GM21528 (cell line): ENCODE measurements around the gene CRY2.
"Not testable (repeated sequence)": the region's sequence is repeated elsewhere in the genome, so short reads cannot be mapped to it uniquely, and the experiment has no call there.

ENCODE experiments used
- ATAC-seq: cut with Tn5 transposase; IDR thresholded peaks from one replicate; pipeline ENCODE4 v1.9.1; 2021; ENCODE audit warnings: mild to moderate bottlenecking, moderate library complexity; ENCODE audit not compliant: unreplicated experiment, low FRiP score

The CRY2 gene

DNA sequence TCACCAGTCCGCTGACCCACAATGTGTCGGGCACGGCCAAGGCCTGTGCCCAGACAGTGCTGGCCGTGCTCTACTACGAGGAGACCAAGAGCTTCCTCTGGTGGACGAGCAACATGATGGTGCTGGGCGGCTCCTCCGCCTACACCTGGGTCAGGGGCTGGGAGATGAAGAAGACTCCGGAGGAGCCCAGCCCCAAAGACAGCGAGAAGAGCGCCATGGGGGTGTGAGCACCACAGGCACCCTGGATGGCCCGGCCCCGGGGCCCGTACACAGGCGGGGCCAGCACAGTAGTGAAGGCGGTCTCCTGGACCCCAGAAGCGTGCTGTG is 36.2 kb upstream of the CRY2 start:
- no peak for ATAC-seq

DNA sequence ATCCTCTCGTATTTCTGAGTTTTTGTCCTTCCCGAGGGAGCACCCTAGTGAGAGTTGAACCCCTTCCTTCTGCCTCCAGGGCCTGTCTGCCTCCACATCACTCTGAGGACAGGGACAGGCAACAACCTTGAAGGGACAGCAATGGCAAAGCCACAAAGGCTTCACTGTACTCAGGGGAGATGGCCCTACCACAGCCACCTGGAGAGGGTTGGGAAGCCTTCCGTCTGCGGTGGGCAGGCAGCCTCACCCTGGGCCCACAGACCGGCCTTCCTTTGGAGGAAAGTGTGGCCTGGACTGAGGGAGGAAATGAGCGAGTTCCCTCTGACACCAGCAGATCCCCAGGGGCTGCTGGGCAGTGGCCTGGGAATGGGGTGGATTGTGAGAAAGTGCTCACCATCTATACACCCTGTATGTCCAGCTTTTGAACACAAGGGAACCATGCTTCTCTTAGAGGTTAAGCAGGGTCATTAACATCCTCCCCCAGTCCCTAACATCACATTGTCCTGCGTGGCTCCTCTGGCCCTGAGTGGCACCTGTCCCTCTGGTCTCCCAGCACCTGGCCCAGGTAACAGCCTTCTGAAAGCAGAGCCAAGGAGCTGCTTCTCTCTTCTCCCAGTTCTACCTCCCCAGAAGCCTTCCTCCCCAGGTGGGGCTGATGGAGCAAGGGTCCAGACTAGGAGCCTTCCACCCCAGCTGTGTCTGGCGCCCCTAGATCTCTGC is 35.5 kb upstream of the CRY2 start:
- ATAC-seq = no peak

DNA sequence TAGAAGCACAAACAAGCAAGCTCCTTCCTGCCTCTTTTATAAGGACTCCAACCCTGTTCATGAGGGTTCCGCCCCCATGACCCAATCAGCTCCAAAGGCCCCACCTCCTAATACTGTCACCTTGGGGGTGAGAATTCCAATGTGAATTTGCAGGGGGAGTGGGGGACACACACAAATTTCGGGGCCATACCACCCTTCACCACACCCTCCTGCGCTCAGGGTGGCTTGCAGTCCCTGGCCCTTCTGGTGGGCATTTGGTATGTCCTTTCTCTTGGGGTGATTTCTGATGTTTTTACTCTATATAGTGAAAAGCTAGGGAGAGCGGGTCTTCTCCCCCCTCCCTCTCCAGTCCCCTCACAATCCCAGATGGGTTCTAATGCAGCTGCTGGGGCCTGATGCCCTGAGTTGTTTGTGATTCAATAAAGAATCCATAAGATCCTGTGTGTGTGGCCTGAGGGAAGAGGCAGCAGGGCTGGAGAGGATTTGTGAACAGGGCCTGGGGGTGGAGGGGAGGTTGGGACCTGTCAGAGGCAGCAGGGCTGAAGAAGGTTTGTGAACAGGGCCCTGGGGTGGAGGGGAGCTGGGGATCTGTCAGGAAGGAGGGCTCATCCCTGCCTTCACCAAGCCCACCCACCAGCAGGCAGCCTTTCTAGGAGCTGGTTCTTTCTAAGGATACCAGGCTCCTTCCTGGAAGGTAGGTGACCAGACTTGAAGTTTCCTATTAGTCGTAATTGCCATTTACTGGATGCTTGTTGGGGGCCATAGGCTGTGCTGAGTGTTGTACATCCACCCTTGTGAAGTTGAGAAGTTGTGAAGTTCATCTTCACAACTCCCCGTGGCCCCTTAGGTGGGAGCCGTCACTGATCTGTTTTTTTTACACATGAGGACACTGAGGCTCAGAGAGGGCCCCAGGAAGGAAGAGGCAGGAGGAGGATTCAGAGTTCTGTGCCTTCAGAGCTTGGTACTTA is 34.4 kb upstream of the CRY2 start:
- ATAC-seq = no peak

DNA sequence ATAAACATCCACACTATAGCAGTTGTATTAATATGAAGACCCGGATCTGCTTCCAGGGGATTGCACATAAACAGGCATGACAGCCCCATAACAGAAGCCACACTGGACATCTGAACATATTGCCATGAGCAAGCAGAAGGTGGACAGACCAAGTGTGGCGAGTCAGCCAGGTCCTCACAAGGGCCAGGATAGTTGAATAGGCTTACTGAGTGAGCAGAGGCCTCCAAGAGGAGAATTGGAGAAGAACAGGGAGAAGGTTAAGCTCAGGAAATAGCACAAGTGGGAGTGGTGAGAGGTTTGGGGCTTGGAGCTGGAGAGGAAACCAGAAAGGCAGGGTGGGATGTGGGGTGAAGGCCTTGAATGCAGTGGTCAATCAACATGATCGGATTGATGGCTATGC is 31.5 kb upstream of the CRY2 start:
- ATAC-seq = no peak

DNA sequence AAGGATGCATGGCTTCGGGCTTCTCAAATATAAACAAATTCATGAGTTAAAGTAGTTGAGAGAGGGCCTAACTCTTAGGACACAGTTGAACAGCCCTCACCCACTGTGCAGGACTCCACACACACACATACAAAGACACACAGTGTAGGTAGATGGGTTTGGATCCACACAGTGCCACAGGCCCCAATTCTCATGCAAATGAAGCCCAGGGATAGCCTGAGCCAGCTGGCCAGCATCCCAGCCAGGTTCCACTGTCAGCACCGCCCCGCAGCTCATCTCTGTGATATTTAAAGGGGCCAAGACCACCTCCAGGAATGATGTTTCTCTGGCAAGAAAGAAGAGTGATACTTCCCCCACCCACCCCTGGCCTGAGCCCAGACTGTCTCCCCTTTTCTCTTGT is 30.7 kb upstream of the CRY2 start:
- ATAC-seq = no peak

DNA sequence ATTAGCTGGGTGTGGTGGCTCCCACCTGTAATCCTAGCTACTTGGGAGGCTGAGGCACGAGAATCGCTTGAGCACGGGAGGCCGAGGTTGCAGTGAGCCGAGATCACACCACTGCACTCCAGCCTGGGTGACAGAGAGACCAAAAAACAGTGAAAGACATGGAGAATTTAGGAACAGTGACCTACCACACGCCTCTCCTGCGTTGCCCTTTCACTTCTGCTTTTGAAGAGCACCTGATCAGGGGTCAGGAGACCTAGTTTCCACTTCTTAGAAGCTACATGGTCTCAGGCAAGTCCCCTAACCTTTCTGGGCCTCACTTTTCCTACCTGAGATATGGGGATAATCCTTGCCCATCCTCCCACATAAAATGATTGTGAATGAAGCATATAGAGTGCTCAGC is 30.1 kb upstream of the CRY2 start:
- ATAC-seq = peak; percentile 62

DNA sequence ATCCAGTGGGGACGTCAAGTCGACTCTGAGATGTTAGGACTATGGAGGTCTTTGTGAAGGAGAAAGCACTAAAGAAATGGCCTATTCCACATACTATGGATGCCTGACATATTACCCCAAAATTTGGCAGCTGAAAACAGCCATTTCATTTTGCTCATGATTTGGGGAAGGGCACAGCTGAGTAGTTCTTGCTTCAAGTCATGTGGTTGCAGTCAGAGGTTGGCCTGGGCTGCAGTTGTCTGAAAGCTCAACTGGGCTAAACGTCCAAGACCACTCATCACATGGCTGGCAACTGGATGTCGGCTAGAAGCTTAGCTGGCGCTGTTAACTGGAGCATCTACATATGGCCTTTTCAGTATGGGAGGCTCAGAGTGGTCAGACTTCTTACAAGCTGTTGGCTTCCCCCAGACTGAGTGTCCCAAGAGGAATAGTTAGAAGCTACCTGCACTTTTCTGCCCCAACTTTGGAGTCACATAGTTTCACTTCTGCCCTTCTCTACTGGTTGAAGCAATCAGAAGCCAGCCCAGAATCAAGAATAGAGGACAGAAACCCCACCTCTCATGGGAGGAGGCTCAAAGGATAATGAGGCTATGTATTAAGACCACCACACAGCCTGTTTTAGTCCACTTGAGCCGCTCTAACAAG is 28.2 kb upstream of the CRY2 start:
- ATAC-seq = no peak

DNA sequence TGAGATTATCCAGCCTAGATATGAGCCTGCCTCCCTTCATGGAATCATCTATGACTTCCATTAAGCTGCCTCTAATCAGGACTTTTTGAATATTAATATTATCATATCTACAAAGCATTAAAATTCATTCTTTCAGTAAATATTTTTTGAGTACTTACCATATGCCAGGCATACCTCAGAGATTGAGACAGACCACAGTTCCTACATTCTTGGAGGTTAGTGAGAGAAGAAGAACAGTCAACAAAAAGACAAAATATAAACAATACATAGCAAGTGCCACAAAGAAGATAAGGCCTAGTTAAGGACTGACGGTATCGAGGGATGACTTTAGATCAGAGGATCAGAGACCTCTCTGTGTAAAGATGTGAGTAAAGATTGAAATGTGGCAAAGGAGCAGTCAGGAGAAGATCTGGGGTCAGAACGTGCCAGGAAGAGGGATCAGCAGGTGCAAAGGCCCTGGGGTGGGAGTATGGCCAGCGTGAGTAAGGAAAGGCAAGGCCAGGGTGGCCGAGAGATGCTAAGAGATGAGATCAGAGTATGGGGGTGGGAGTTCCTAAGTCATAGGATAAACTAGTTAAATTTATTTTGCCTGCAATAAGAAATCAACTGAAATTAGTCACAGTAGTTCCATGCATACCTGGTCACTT is 26.9 kb upstream of the CRY2 start:
- no peak for ATAC-seq

DNA sequence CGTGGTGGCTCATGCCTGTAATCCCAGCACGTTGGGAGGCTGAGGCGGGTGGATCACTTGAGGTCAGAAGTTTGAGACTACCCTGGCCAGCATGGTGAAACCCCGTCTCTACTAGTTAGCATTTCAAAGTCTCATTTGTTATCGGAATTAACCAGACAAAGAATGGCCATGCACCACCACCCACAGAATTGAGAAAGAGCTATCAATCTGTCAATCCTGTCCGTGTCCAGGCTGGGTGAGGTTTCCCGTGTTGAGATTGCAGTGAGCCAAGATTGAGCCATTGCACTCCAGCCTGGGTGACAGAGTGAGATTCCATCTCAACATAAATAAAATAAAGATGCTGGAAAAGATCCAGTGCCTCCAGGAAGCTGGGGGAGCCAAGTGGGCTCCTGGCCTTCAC is 20.8 kb upstream of the CRY2 start:
- ATAC-seq = not testable (repeated sequence)

DNA sequence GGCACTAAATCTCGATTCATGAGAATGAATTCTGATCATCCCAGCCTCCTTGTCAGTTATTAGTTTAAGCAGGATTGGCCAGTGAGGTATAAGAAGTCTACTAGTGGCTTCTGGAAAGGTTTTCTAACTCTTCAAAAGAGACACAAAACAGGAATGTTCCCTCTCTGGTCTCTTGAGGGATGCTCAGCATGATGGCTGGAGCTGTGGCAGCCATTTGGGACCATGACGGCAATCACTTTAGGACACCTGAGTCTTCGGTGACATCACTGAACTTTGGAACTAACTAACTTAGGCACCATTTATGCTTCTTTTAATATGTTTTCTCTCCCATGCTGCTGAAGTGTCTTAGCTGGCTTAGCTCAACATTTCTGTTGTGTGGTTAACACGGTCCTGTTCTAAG is 20.2 kb upstream of the CRY2 start:
- no peak for ATAC-seq

DNA sequence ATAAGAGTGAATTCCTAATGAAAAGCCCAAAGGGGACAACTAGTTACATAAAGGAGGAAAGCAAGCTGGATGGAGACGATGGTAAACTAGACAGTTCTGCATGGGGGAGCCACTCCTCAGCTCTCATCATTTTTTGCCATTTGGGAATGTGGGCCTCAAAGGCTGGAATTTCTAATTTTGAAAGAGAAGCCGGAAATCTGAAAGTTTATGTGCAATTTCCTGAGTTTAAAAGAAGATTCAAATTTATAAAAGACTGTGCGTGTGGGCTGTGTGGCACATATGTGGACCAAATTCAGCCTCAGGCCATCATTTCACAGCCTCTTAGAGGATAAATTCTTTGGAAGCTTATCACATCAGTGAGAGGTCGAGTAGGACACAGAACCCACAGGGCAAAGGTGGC is 18.3 kb upstream of the CRY2 start:
- ATAC-seq = no peak

DNA sequence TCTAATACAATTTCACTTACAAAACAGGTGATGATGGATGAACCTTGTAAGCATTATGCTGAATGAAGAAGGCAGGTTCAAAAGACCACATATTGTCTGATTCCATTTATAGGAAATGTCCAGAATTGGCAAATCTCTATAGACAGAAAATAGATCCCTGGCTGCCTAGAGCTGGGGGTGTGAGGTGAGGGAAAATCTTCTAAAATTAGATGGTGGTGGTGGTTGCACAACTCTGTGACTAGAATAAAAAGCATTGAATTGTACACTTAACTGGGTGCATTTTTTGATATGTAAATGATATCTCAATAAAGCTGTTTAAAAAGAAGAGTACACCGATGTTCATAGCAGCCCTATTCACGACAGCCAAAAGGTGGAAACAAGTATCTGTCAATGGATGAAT is 16.7 kb upstream of the CRY2 start:
- no peak for ATAC-seq

DNA sequence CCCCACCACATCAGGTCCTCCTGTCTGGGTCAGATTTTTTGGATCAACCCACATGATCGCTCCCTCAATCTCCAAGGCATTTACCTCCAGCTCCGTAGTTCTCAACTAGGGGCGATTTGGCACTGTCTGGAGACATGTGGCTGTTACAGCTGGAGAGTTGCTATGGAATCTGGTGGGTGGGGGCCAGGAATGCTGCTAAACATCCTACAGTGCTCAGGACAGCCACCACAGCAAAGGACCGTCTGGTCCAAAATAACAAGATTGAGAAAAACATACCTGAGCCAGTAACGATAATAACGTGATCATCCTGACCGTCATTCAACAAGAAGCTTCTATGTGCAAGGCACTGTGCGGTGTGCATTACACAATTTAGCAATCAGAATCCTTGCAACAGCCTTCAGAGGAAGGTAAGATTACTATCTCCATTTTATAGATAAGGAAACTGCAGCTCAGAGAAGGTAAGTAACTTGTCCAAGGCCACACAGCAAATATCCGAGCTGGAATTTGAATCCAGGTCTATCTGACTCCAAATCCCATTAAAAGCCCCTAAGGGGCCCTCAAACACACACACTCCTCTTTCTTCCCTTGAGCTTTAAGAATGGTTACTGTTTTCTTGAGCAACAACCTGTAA is 14.3 kb upstream of the CRY2 start:
- no peak for ATAC-seq

DNA sequence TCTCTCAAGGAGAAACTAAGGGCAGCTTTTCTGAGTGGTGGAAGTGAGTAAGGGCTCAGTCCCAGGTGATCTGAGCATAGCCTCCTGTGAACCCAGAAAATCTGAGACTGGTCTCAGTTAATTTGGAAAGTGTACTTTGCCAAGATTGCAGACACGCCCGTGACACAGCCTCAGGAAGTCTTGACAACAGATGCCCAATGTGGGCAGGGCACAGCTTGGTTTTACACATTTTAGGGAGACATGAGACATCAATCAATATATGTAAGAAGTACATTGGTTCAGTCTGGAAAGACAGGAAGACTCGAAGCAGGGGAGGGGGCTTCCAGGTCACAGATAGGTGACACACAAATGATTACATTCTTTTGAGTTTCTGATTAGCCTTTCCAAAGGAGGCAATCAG is 13.5 kb upstream of the CRY2 start:
- ATAC-seq = no peak

DNA sequence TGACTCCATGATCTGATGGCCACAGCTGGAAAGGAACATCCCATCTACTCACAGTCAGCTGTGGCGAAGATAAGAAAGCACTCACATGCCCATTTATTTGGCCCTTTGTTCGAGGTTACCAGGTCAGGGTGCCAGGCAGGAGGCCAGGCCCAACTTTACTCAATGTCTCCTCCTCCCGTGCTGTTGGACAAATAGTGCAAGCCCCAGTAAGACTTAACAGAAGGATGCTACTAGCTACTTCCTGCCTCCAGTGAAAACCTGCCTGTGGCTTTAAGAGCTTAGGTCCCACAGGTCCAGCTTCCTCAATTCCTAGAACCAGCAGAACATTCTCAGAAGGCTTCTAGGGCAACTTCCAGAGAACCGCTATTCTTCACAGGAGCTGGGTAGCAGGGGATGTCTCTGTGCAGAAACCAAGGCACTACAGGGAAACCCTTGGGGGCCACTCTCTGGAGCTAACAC is 12.9 kb upstream of the CRY2 start:
- no peak for ATAC-seq

DNA sequence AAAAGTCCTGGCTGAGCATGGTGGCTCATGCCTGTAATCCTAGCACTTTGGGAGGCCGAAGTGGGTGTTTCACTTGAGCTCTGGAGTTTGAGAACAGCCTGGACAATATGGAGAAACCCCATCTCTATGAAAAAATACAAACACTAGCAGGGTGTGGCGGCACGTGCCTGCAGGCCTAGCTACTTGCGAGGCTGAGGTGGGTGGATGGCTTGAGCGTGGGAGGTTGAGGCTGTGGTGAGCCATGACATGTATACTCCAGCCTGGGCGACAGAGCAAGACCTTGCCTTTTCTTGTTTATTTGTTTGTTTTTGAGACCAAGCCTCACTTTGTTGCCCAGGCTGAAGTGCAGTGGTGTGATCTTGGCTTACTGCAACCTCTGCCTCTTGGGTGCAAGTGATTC is 8.1 kb upstream of the CRY2 start:
- no peak for ATAC-seq

DNA sequence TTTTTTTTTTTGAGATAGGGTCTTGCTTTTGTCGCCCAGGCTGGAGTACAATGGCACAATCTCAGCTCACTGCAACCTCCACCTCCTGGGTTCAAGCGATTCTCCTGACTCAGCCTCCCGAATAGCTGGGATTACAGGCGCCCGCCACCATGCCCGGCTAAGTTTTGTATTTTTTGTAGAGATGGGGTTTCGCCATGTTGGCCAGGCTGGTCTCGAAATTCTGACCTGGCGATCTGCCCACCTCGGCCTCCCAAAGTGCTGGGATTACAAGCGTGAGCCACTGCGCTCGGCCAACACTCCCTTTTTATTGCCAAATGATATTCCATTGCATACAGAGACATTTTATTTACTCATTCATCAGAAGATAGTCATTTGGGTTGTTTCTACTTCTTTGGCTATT is 7.0 kb upstream of the CRY2 start:
- not testable (repeated sequence) for ATAC-seq

DNA sequence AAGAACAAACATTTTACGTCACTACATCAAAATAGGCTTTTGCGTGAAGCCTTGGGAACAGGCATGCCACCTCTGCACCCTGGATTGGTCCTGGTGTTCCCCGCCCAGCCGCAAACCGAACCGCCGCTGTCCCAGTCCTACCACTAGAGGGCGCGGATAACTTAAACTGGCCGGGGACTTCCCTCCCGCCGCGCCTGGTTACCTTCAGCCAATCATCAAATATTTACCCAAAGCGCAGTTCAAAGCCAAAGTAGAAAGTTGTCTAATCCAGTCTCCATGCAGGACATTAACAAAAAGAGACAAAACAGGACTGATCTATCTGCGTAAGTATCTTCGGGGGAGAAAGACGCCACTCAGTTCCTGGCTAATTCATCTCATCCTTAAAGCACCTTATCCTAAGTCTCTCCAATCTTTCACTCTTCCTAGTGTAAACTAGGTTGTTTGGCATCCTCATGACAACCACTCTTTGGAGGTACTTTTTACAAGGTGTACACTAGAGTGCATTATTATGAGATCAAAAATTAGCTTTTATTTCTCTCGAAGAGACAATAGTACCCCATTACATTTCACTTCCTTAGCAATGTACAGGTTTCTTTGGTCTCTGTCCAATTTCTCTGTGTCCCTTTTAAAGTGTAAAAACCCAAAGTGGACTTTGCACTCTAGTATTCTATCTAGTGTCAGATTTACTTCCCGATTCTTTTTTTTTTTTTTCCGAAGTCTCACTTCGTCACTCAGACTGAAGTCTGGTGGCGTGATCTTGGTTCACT is 3.9 kb upstream of the CRY2 start:
- no peak for ATAC-seq

DNA sequence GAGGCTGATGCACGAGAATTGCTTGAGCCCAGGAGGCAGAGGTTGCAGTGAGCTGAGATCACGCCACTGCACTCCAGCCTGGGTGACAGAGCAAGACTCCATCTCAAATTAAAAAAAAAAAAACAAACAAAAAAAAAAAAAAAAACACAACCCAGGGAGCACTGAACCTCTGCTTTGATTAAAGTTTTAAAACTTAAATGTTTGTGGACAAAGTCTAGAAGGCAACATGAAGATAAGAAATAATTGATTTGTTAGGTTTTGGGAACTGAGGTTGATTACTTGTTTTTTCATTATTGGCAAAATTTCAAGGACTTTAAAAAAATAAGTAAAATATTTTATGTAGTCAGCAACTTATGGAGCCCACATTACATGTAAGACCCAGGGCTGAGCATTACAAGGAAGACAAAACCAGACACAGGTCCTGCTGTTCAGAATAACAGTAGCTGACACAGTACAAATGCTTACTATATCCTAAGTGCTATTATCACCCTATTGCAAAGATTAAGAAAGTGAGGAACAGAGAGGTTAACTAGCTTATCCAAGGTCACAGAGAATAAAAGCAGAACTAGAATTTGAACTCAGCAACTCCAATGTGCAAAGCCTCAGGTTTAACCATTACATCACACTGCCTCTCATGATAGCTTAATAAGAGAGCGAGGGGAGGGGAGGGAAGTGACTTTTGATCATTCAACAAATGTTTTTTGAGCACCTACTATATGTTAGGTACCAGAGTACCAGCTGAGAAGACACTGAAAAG is 2.3 kb upstream of the CRY2 start:
- no peak for ATAC-seq
